ENCODE measurements around the gene PUM2. TPM values are rescaled to one million over a fixed set of nuclear protein-coding genes. Genes with fewer than 3 reads are reported as not detected.
"Not testable (repeated sequence)": the region's sequence is repeated elsewhere in the genome, so short reads cannot be mapped to it uniquely, and the experiment has no call there.

PUM2 gene
- total and polyA plus RNA-seq, 4 donors, result 18.5 to 61.0 (median 35.1) TPM

- Histone ChIP-seq H3K27me3 (ENCODE audit: control insufficient read depth in 4 of 4, insufficient read depth in 4 of 4, low read length in 3 of 4) (no peaks in the 10 kb centered on the region), H3K9ac (ENCODE audit: low read depth in 1 of 2, low read length in 2 of 2) (no peak overlapping the region), H3K36me3 (ENCODE audit: control insufficient read depth in 4 of 4, insufficient read depth in 3 of 4, low read depth in 1 of 4, low read length in 3 of 4) (no peaks in the 10 kb centered on the region), H3K27ac (ENCODE audit: low read depth in 1 of 2, low read length in 2 of 2) (no peak overlapping the region), H3K4me3 (ENCODE audit: low read depth in 1 of 3, low read length in 3 of 3) (no peak overlapping the region), H3K9me3 (ENCODE audit: control insufficient read depth in 4 of 4, low read length in 3 of 4) (no peaks in the 10 kb centered on the region), H3K4me1 (ENCODE audit: control insufficient read depth in 4 of 4, insufficient read depth in 4 of 4, low read length in 3 of 4) (peaks cover 0 to 6% (median 3%) of the 10 kb centered on the region in 4 donors)
- 79% methylated on average over 8 of the region's 8 CpGs for WGBS
- TF ChIP-seq GABPA (IDR thresholded peaks at IDR 0.05 in 1 of 2, conservative IDR thresholded peaks at IDR 0.05 in 1 of 2) (no peak), FOXA1 (IDR thresholded peaks at IDR 0.05) (no peak), RXRA (IDR thresholded peaks at IDR 0.05) (no peak), EGR1 (IDR thresholded peaks at IDR 0.05; ENCODE audit: low read depth in 2 of 2) (no peak), SP1 (IDR thresholded peaks at IDR 0.05) (no peak), REST (IDR thresholded peaks at IDR 0.05) (no peak)
- DNase-seq (ENCODE audit: low spot score), result no peak
These were observed 27.7 kb upstream of the PUM2 start for GRCh38 chr2:20378341-20378740.

GRCh38 chr2:20377741-20378140, 27.1 kb upstream of the PUM2 start:
- 98% methylated on average over 4 of the region's 4 CpGs for WGBS
- Histone ChIP-seq H3K36me3 (ENCODE audit: control insufficient read depth in 4 of 4, insufficient read depth in 3 of 4, low read depth in 1 of 4, low read length in 3 of 4) (no peaks in the 10 kb centered on the region), H3K4me1 (ENCODE audit: control insufficient read depth in 4 of 4, insufficient read depth in 4 of 4, low read length in 3 of 4) (peaks cover 0 to 6% (median 3%) of the 10 kb centered on the region in 4 donors), H3K4me3 (ENCODE audit: low read depth in 1 of 3, low read length in 3 of 3) (no peak overlapping the region), H3K27ac (ENCODE audit: low read depth in 1 of 2, low read length in 2 of 2) (no peak overlapping the region), H3K9ac (ENCODE audit: low read depth in 1 of 2, low read length in 2 of 2) (no peak overlapping the region), H3K9me3 (ENCODE audit: control insufficient read depth in 4 of 4, low read length in 3 of 4) (no peaks in the 10 kb centered on the region), H3K27me3 (ENCODE audit: control insufficient read depth in 4 of 4, insufficient read depth in 4 of 4, low read length in 3 of 4) (no peaks in the 10 kb centered on the region)
- DNase-seq (ENCODE audit: low spot score), result no peak
- TF ChIP-seq FOXA2 (IDR thresholded peaks at IDR 0.05) (no peak), CTCF (IDR thresholded peaks at IDR 0.05; ENCODE audit: low read depth, low read length, missing input control) (no peak), ATF3 (IDR thresholded peaks at IDR 0.05) (no peak), HNF4G (IDR thresholded peaks at IDR 0.05) (no peak), TAF1 (conservative IDR thresholded peaks at IDR 0.05) (no peak), FOXA1 (IDR thresholded peaks at IDR 0.05) (no peak)
- TF ChIP-seq, protein P1, sequence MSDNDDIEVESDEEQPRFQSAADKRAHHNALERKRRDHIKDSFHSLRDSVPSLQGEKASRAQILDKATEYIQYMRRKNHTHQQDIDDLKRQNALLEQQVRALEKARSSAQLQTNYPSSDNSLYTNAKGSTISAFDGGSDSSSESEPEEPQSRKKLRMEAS (IDR thresholded peaks at IDR 0.05), result no peak

GRCh38 chr2:20374982-20375381, 24.3 kb upstream of the PUM2 start:
- WGBS, result 86% methylated on average over 12 of the region's 13 CpGs
- not testable (repeated sequence) for H3K9me3 ChIP-seq (ENCODE audit: control insufficient read depth in 4 of 4, low read length in 3 of 4); H3K36me3 ChIP-seq (ENCODE audit: control insufficient read depth in 4 of 4, insufficient read depth in 3 of 4, low read depth in 1 of 4, low read length in 3 of 4); H3K27me3 ChIP-seq (ENCODE audit: control insufficient read depth in 4 of 4, insufficient read depth in 4 of 4, low read length in 3 of 4); H3K27ac ChIP-seq (ENCODE audit: low read depth in 1 of 2, low read length in 2 of 2); H3K4me1 ChIP-seq (ENCODE audit: control insufficient read depth in 4 of 4, insufficient read depth in 4 of 4, low read length in 3 of 4); H3K9ac ChIP-seq (ENCODE audit: low read depth in 1 of 2, low read length in 2 of 2); DNase-seq (ENCODE audit: low spot score); H3K4me3 ChIP-seq (ENCODE audit: low read depth in 1 of 3, low read length in 3 of 3)

All from liver (tissue), 9 donors.